ENCODE data around the gene CNTN2. TPM values are rescaled to one million over a fixed set of nuclear protein-coding genes. Genes with fewer than 3 reads are reported as not detected.

Gene CNTN2
- total and polyA plus RNA-seq, 2 of the 4 experiments (the other 2 are of a cell fraction): not detected

DNA sequence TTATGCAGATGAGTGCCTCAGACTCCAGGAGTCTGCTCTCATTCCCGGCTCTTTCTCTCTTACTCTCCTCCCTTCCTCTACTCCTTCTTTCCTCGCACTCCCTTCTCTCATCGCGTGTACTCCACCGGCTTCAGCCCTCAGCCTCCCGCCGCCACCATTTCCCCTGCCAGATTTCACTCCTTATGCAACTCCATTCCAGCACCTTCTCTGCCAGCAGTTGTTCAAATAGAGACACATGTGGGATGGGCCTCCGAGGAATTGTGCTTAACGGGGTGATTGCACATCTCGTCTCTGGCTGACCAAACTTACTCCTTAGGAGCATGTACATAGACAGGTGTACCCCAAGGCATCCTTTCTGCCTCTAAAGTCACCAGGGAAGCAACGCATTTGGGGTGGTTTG is 2.1 kb downstream of the CNTN2 start:
- no peak overlapping the region for H2AFZ ChIP-seq (replicated peaks; ENCODE audit: low read length, poor library complexity)
- no peak for DNase-seq
- H3K4ac ChIP-seq (ENCODE audit: low read depth, low read length): no peak overlapping the region
- H3K79me1 ChIP-seq (ENCODE audit: low read depth in 1 of 2, low read length in 2 of 2): no peaks in the 10 kb centered on the region
- no peak overlapping the region for H3K4me3 ChIP-seq (ENCODE audit: insufficient read depth, low read depth, low read length)
- H3K23ac ChIP-seq (ENCODE audit: low read depth, low read length): no peak overlapping the region
- no peaks in the 10 kb centered on the region for H3K36me3 ChIP-seq (ENCODE audit: control insufficient read depth, insufficient read depth, low read length)
- H2BK20ac ChIP-seq (ENCODE audit: low read depth, low read length): no peak overlapping the region
- H3K14ac ChIP-seq (replicated peaks; ENCODE audit: low read depth, low read length): no peak overlapping the region
- dilution Hi-C loops (cut with HindIII; ENCODE audit: low sequenced_read_pairs, unreplicated experiment) (no loop called here), in situ Hi-C loops (cut with MboI; ENCODE audit: low sequenced_read_pairs) (no loop called here), intact Hi-C loops (cut with micrococcal nuclease) (no loop called here)
- no peak overlapping the region for H2BK5ac ChIP-seq (ENCODE audit: low read depth, low read length, poor library complexity, severe bottlenecking)
- H4K5ac ChIP-seq (ENCODE audit: low read depth, low read length): no peak overlapping the region
- no TSS peak for BruUV-seq (replicated peaks)
- no peaks in the 10 kb centered on the region for H4K20me1 ChIP-seq (ENCODE audit: insufficient read depth, low read length)
- H3K18ac ChIP-seq (ENCODE audit: low read depth, low read length): no peak overlapping the region
- no peaks in the 10 kb centered on the region for H3K9me1 ChIP-seq (ENCODE audit: insufficient read depth, low read length)
- H3K4me1 ChIP-seq (ENCODE audit: control insufficient read depth, insufficient read depth, low read length): no peaks in the 10 kb centered on the region
- no peak overlapping the region for H4K91ac ChIP-seq (ENCODE audit: insufficient read depth, low read depth, low read length)
- no peak overlapping the region for H3K56ac ChIP-seq (ENCODE audit: extremely low read depth, insufficient read depth, low read length)
- ATAC-seq (ENCODE audit: low read depth): no peak
- no peak overlapping the region for H3K4me2 ChIP-seq (ENCODE audit: low read depth, low read length)
- H3K27ac ChIP-seq (ENCODE audit: insufficient read depth, low read length): no peak overlapping the region
- H2BK120ac ChIP-seq (ENCODE audit: low read depth, low read length): no peak overlapping the region
- H3K9ac ChIP-seq (ENCODE audit: low read depth, low read length): no peak overlapping the region
- H4K8ac ChIP-seq (ENCODE audit: low read depth in 2 of 2, low read length in 2 of 2): no peak overlapping the region
- H2BK15ac ChIP-seq (ENCODE audit: low read depth, low read length): no peak overlapping the region
- 11% methylated on average over 5 of the region's 11 CpGs; no CpG with 5 or more reads in 1 of the 2 experiments for WGBS, 2 experiments (ENCODE audit: extremely low coverage in 2 of 2, insufficient read length in 1 of 2)
- no peak overlapping the region for H2AK9ac ChIP-seq (replicated peaks; ENCODE audit: low read depth, low read length, poor library complexity)
- H3K9me3 ChIP-seq (ENCODE audit: control insufficient read depth, insufficient read depth, low read length): no peaks in the 10 kb centered on the region
- ChIA-PET CTCF (no interaction called here), POLR2A (ENCODE audit: unreplicated experiment) (no interaction called here)
- H3K27me3 ChIP-seq (ENCODE audit: control insufficient read depth, insufficient read depth, low read length): peaks cover 72% of the 10 kb centered on the region
- no peak overlapping the region for H2AK5ac ChIP-seq (ENCODE audit: low read depth, low read length)
- TF ChIP-seq CEBPB (IDR thresholded peaks at IDR 0.05; ENCODE audit: low read depth, low read length) (no peak), MAFK (IDR thresholded peaks at IDR 0.05; ENCODE audit: low read depth, low read length) (no peak), RFX5 (IDR thresholded peaks at IDR 0.05; ENCODE audit: low read depth, low read length) (no peak), RCOR1 (IDR thresholded peaks at IDR 0.05; ENCODE audit: insufficient replicate concordance, low read length) (no peak), MXI1 (IDR thresholded peaks at IDR 0.05; ENCODE audit: borderline replicate concordance, low read depth, low read length) (no peak), BHLHE40 (IDR thresholded peaks at IDR 0.05; ENCODE audit: low read depth, low read length) (no peak), SMC3 (IDR thresholded peaks at IDR 0.05; ENCODE audit: low read depth, low read length) (no peak), NFE2L2 (IDR thresholded peaks at IDR 0.05; ENCODE audit: low read depth, low read length) (no peak), FOS (IDR thresholded peaks at IDR 0.05; ENCODE audit: low read depth, low read length) (no peak), CHD1 (IDR thresholded peaks at IDR 0.05; ENCODE audit: low read depth, low read length) (no peak), POLR2A (IDR thresholded peaks at IDR 0.05; ENCODE audit: low read depth, low read length) (no peak), USF2 (IDR thresholded peaks at IDR 0.05; ENCODE audit: low read depth, low read length) (no peak), RAD21 (IDR thresholded peaks at IDR 0.05; ENCODE audit: low read length) (no peak), MAZ (IDR thresholded peaks at IDR 0.05; ENCODE audit: borderline replicate concordance, low read depth, low read length) (no peak), CTCF (conservative IDR thresholded peaks at IDR 0.05; ENCODE audit: low read depth, low read length) (no peak)
- TF ChIP-seq, protein P1, sequence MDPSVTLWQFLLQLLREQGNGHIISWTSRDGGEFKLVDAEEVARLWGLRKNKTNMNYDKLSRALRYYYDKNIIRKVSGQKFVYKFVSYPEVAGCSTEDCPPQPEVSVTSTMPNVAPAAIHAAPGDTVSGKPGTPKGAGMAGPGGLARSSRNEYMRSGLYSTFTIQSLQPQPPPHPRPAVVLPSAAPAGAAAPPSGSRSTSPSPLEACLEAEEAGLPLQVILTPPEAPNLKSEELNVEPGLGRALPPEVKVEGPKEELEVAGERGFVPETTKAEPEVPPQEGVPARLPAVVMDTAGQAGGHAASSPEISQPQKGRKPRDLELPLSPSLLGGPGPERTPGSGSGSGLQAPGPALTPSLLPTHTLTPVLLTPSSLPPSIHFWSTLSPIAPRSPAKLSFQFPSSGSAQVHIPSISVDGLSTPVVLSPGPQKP (IDR thresholded peaks at IDR 0.05; ENCODE audit: borderline replicate concordance, low read depth, low read length): no peak
